ENCODE measurements around the gene YY1. TPM values are rescaled to one million over a fixed set of nuclear protein-coding genes. Genes with fewer than 3 reads are reported as not detected.

YY1 gene
- polyA plus RNA-seq, 1 experiment = 45.6 TPM

GRCh38 chr14:100323942-100324307 lies 85.0 kb downstream of the YY1 start:
- peaks cover 2% of the 10 kb centered on the region for H3K27me3 ChIP-seq (ENCODE audit: control insufficient read depth, insufficient read depth, low read length)
- TF ChIP-seq, protein P1, sequence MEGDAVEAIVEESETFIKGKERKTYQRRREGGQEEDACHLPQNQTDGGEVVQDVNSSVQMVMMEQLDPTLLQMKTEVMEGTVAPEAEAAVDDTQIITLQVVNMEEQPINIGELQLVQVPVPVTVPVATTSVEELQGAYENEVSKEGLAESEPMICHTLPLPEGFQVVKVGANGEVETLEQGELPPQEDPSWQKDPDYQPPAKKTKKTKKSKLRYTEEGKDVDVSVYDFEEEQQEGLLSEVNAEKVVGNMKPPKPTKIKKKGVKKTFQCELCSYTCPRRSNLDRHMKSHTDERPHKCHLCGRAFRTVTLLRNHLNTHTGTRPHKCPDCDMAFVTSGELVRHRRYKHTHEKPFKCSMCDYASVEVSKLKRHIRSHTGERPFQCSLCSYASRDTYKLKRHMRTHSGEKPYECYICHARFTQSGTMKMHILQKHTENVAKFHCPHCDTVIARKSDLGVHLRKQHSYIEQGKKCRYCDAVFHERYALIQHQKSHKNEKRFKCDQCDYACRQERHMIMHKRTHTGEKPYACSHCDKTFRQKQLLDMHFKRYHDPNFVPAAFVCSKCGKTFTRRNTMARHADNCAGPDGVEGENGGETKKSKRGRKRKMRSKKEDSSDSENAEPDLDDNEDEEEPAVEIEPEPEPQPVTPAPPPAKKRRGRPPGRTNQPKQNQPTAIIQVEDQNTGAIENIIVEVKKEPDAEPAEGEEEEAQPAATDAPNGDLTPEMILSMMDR (IDR thresholded peaks at IDR 0.05; ENCODE audit: low read depth, low read length) = no peak
- no peaks in the 10 kb centered on the region; the same call in 1 of the 2 replicates for H3K9me3 ChIP-seq (ENCODE audit: control insufficient read depth, insufficient read depth, low read length)
- H3K27ac ChIP-seq (ENCODE audit: low read depth, low read length) = no peak overlapping the region
- CTCF ChIA-PET = no interaction called here
- POLR2A ChIA-PET = no interaction called here
- H3K4me3 ChIP-seq (ENCODE audit: low read depth, low read length) = no peak overlapping the region
- no peak for DNase-seq (ENCODE audit: low read depth, low spot score)

DNA sequence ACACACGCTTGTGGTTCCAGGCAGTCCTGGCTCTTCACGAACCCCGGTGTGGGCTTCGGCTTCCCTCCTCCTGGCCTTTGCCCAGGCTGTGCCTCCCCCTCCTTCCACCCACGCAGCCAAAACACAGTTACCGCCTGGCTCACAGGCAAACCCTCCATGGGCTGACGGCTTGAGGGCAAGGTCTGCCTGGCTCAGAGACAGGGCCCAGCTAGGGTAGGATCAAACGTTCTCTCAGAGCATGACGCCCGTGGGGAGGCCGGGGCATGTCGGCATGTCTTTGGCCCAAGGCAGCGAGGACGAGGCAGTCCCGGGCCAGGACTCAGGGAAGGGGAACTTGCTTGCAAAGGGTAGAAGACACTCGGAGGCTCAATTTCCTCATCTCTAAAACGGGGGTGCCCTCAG lies 86.3 kb downstream of the YY1 start:
- TF ChIP-seq, protein P1 (IDR thresholded peaks at IDR 0.05; ENCODE audit: low read depth, low read length) = no peak
- POLR2A ChIA-PET = no interaction called here

GRCh38 chr14:100325958-100326357 lies 87.0 kb downstream of the YY1 start:
- Histone ChIP-seq H3K27me3 (ENCODE audit: control insufficient read depth, insufficient read depth, low read length) (peaks cover 2% of the 10 kb centered on the region), H3K9me3 (ENCODE audit: control insufficient read depth, insufficient read depth, low read length) (no peaks in the 10 kb centered on the region; the same call in 1 of the 2 replicates), H3K27ac (ENCODE audit: low read depth, low read length) (no peak overlapping the region), H3K4me3 (ENCODE audit: low read depth, low read length) (no peak overlapping the region)
- TF ChIP-seq, protein P1 (IDR thresholded peaks at IDR 0.05; ENCODE audit: low read depth, low read length) = no peak
- ChIA-PET POLR2A (no interaction called here), CTCF (no interaction called here)
- DNase-seq (ENCODE audit: low read depth, low spot score) = no peak

More for the DNA sequence above, 86.3 kb downstream of the YY1 start:
- Histone ChIP-seq H3K27ac (ENCODE audit: low read depth, low read length) (no peak overlapping the region), H3K27me3 (ENCODE audit: control insufficient read depth, insufficient read depth, low read length) (peaks cover 2% of the 10 kb centered on the region), H3K9me3 (ENCODE audit: control insufficient read depth, insufficient read depth, low read length) (no peaks in the 10 kb centered on the region; the same call in 1 of the 2 replicates), H3K4me3 (ENCODE audit: low read depth, low read length) (no peak overlapping the region)
- no peak for DNase-seq (ENCODE audit: low read depth, low spot score)
- CTCF ChIA-PET = no interaction called here

DNA sequence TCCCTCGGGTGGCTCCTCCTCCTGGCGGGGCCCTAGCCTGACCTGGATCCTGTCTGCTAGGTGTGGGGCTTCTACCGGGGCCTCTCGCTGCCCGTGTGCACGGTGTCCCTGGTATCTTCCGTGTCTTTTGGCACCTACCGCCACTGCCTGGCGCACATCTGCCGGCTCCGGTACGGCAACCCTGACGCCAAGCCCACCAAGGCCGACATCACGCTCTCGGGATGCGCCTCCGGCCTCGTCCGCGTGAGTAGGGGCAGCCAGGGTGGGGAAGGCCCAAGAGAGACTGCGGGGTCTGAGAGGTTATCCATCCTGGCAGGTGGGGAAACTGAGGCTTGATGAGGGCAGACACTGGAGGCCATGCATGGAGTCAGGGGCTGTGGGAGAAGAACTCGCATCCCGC lies 88.2 kb downstream of the YY1 start:
- DNase-seq (ENCODE audit: low read depth, low spot score) = no peak
- ChIA-PET CTCF (no interaction called here), POLR2A (no interaction called here)
- no peak overlapping the region for H3K4me3 ChIP-seq (ENCODE audit: low read depth, low read length)
- H3K9me3 ChIP-seq (ENCODE audit: control insufficient read depth, insufficient read depth, low read length) = no peaks in the 10 kb centered on the region; the same call in 1 of the 2 replicates
- H3K27ac ChIP-seq (ENCODE audit: low read depth, low read length) = no peak overlapping the region
- peaks cover 2% of the 10 kb centered on the region for H3K27me3 ChIP-seq (ENCODE audit: control insufficient read depth, insufficient read depth, low read length)
- TF ChIP-seq, protein P1 (IDR thresholded peaks at IDR 0.05; ENCODE audit: low read depth, low read length) = no peak

DNA sequence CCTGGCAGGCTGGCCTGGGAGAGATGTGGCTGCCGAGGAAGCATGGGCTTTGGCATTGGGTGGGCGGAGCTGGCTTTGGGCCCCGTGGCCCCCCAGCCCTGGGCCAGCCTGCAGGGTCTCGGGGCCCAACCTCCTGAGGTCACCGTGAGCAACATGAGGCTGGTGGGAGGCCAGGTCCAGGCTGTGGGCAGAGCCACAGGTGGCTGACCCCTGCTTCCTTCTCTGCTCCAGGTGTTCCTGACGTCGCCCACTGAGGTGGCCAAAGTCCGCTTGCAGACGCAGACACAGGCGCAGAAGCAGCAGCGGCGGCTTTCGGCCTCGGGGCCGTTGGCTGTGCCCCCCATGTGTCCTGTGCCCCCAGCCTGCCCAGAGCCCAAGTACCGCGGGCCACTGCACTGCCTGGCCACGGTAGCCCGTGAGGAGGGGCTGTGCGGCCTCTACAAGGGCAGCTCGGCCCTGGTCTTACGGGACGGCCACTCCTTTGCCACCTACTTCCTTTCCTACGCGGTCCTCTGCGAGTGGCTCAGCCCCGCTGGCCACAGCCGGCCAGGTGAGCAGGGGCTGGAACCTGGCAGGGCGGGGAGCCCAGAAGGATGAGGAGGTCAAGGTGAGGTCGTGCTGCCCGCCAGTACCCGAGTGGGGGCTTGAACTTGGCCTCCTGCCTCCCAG lies 89.7 kb downstream of the YY1 start:
- POLR2A ChIA-PET = interaction anchor here (0.7 kb wide), 1 partner anchor 21 kb away, joined by 3 read pairs; no protein-coding TSS in a partner anchor

More for the DNA sequence above, 89.7 kb downstream of the YY1 start:
- TF ChIP-seq, protein P1 (IDR thresholded peaks at IDR 0.05; ENCODE audit: low read depth, low read length) = no peak
- Histone ChIP-seq H3K9me3 (ENCODE audit: control insufficient read depth, insufficient read depth, low read length) (no peaks in the 10 kb centered on the region; the same call in 1 of the 2 replicates), H3K27me3 (ENCODE audit: control insufficient read depth, insufficient read depth, low read length) (peaks cover 2% of the 10 kb centered on the region), H3K4me3 (ENCODE audit: low read depth, low read length) (no peak overlapping the region), H3K27ac (ENCODE audit: low read depth, low read length) (no peak overlapping the region)
- DNase-seq (ENCODE audit: low read depth, low spot score) = no peak
- CTCF ChIA-PET = no interaction called here

Measured in AG04450 (cell line).